ENCODE measurements around the gene XBP1.

DNA sequence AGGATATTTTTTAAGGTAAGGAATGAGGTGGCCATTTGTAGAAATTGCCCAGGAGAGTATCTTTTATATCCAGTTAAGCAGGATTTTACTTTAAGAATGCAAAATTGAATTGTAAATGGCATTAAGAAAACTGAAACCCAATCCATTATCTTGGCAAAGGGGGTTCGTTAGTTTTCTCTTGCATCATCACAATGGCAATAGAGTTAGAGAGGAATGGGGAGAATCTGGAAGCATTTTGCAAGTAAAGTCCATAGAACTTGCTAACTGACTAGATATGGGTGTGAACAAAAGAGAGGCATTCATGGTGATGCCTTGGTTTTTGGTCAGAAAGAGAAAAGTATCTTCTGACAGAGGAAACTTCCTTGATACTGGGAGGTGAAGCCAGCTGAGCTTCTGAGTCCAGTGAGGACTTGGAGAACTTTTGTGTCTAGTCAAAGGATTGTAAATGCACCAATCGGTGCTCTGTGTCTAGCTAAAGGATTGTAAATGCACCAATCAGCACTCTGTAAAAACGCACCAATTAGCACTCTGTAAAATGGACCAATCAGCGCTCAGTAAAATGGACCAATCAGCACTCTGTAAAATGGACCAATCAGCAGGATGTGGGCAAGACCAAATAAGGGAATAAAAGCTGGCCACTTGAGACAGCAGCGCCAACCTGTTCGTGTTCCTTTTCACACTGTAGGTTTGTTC lies 31.5 kb downstream of the XBP1 start:
- no peak for TF ChIP-seq ZNF274 (IDR thresholded peaks at IDR 0.05; ENCODE audit: low read depth, low read length)
- TF ChIP-seq YY1 (IDR thresholded peaks at IDR 0.05; ENCODE audit: insufficient read depth, insufficient read length) = no peak

Measured in NT2/D1 (cell line).